Upper lobe of left lung (tissue), 6 donors: ENCODE data around the gene CHST9. TPM values are rescaled to one million over a fixed set of nuclear protein-coding genes. Genes with fewer than 3 reads are reported as not detected.

Experiments used
- ATAC-seq, 2 donors: fragments of 200-7000 bp; cut with Tn5 transposase; one replicate each; pipeline ENCODE4 v1.9.1; 2022; ENCODE audit warnings: mild to moderate bottlenecking in 2 of 2, moderate library complexity in 2 of 2; ENCODE audit not compliant: low FRiP score in 2 of 2
- DNase-seq, 2 donors: peaks; one replicate each; pipeline ENCODE4 v3.0.0-alpha.2; 2019 to 2020
- H3K27ac ChIP-seq, 4 donors: fragments of 200-600 bp; sonication (generic); one replicate each; pipeline ENCODE4 v1.5.1; 2016 to 2019
- H3K27me3 ChIP-seq, 4 donors: fragments of 200-600 bp; sonication (generic); one replicate each; pipeline ENCODE4 v1.5.1; 2017 to 2019
- H3K36me3 ChIP-seq, 4 donors: fragments of 200-600 bp; sonication (generic); one replicate each; pipeline ENCODE4 v1.5.1; 2016 to 2019
- H3K4me1 ChIP-seq, 4 donors: fragments of 200-600 bp; sonication (generic); one replicate each; pipeline ENCODE4 v1.5.1; 2018 to 2019
- H3K4me3 ChIP-seq, 4 donors: fragments of 200-600 bp; sonication (generic); one replicate each; pipeline ENCODE4 v1.5.1; 2017 to 2019; ENCODE audit warnings: mild to moderate bottlenecking in 2 of 4, moderate library complexity in 1 of 4
- H3K9me3 ChIP-seq, 4 donors: fragments of 200-600 bp; sonication (generic); one replicate each; pipeline ENCODE4 v1.5.1; 2018 to 2019
- CTCF ChIP-seq, 6 experiments: fragments of 450-650 bp in 4 of 6; fragments of 200-600 bp in 2 of 6; sonication (generic) in 2 of 6; IDR thresholded peaks; one replicate each; pipeline ENCODE4 v1.5.1; 2016 to 2019; ENCODE audit warnings: antibody characterized with exemption in 6 of 6
- EP300 ChIP-seq, 4 donors: sonication (generic); formaldehyde crosslinking; IDR thresholded peaks; one replicate each; pipeline ENCODE4 v1.5.1; 2017; ENCODE audit warnings: antibody characterized with exemption in 4 of 4, control low read depth in 2 of 4
- POLR2A ChIP-seq, 4 donors: fragments of 450-650 bp; IDR thresholded peaks; one replicate each; pipeline ENCODE4 v1.5.1; 2016 to 2017; ENCODE audit warnings: antibody characterized with exemption in 4 of 4, mild to moderate bottlenecking in 2 of 4
- POLR2AphosphoS5 ChIP-seq, 2 donors: sonication (generic); formaldehyde crosslinking; IDR thresholded peaks; one replicate each; pipeline ENCODE4 v1.5.1; 2017; ENCODE audit warnings: antibody characterized with exemption in 2 of 2
- WGBS, 2 donors: methylation state at CpG; one replicate each; pipeline ENCODE4 v1.1.5; 2017 to 2018; 5-methylcytosine and 5-hydroxymethylcytosine counted together
- total RNA-seq, 6 donors: library from RNA; depleted of rRNA in 4 of 6; stranded (reverse); fragments of >200 nt in 4 of 6; gene quantifications; one replicate each; pipeline versions ENCODE4 v1.1.0 to v1.2.1, GENCODE V29; 2016 to 2021
- donor health status: DM: no; HTN: no; CAD: no; lungs with moderate emphysema.
- donor health status: DM: no; HTN: yes; CAD: no; lungs with severe emphysema.

Gene CHST9
- total RNA-seq, 6 donors from 2014 or later, result 0.20 to 44.9 (median 2.1) TPM

GRCh38 chr18:27185897-27186296 is 789 bp upstream of the CHST9 start:
- H3K4me3 ChIP-seq, result no peak overlapping the region

GRCh38 chr18:27184115-27185024 is 738 bp downstream of the CHST9 start:
- no peaks in the 10 kb centered on the region for H3K36me3 ChIP-seq
- peaks cover 0 to 8% (median 2%) of the 10 kb centered on the region in 4 donors for H3K27me3 ChIP-seq
- H3K27ac ChIP-seq, result no peak overlapping the region
- no peaks in the 10 kb centered on the region for H3K9me3 ChIP-seq
- no peak for TF ChIP-seq CTCF (IDR thresholded peaks at IDR 0.05)
- TF ChIP-seq EP300 (IDR thresholded peaks at IDR 0.05), result no peak
- TF ChIP-seq POLR2AphosphoS5 (IDR thresholded peaks at IDR 0.05), result no peak
- no peak for TF ChIP-seq POLR2A (IDR thresholded peaks at IDR 0.05)
- H3K4me1 ChIP-seq, result peaks cover 0 to 12% (median 6%) of the 10 kb centered on the region in 4 donors
- DNase-seq (peak in 1 of 2 donors; percentile 33), ATAC-seq (peak in 1 of 2 donors; percentile 34)
- WGBS, 2 donors, result 6 to 18% methylated on average over 10 to 29 of the region's 33 CpGs
- peak overlapping the region in 3 of 4 donors; percentile 28 to 44 (median 42) for H3K4me3 ChIP-seq

More at GRCh38 chr18:27185897-27186296, 789 bp upstream of the CHST9 start:
- DNase-seq, result no peak
- no peaks in the 10 kb centered on the region for H3K36me3 ChIP-seq
- 79 to 83% methylated on average over 4 of the region's 4 CpGs for WGBS, 2 donors
- no peak for TF ChIP-seq POLR2AphosphoS5 (IDR thresholded peaks at IDR 0.05)
- TF ChIP-seq CTCF (IDR thresholded peaks at IDR 0.05), result no peak
- no peak for TF ChIP-seq POLR2A (IDR thresholded peaks at IDR 0.05)
- TF ChIP-seq EP300 (IDR thresholded peaks at IDR 0.05), result no peak
- H3K27me3 ChIP-seq, result peaks cover 0 to 8% (median 2%) of the 10 kb centered on the region in 4 donors
- no peaks in the 10 kb centered on the region for H3K9me3 ChIP-seq
- ATAC-seq, result no peak
- no peak overlapping the region for H3K27ac ChIP-seq
- peaks cover 0 to 12% (median 6%) of the 10 kb centered on the region in 4 donors for H3K4me1 ChIP-seq

- no peak for DNase-seq
- 24 to 30% methylated on average over 1 of the region's 1 CpG for WGBS, 2 donors
Measured at GRCh38 chr18:27181726-27182125, 3.4 kb downstream of the CHST9 start.

GRCh38 chr18:27178424-27178823 is 6.7 kb downstream of the CHST9 start:
- H3K4me1 ChIP-seq, result no peaks in the 10 kb centered on the region
- no peaks in the 10 kb centered on the region for H3K36me3 ChIP-seq
- H3K27me3 ChIP-seq, result no peaks in the 10 kb centered on the region
- no peak for ATAC-seq
- H3K4me3 ChIP-seq, result no peak overlapping the region
- H3K27ac ChIP-seq, result no peak overlapping the region
- H3K9me3 ChIP-seq, result no peaks in the 10 kb centered on the region
- no peak for TF ChIP-seq EP300 (IDR thresholded peaks at IDR 0.05)
- no peak for TF ChIP-seq CTCF (IDR thresholded peaks at IDR 0.05)
- TF ChIP-seq POLR2AphosphoS5 (IDR thresholded peaks at IDR 0.05), result no peak
- TF ChIP-seq POLR2A (IDR thresholded peaks at IDR 0.05), result no peak
- no peak for DNase-seq

More at GRCh38 chr18:27181726-27182125, 3.4 kb downstream of the CHST9 start:
- TF ChIP-seq EP300 (IDR thresholded peaks at IDR 0.05), result no peak
- no peak for TF ChIP-seq POLR2A (IDR thresholded peaks at IDR 0.05)
- TF ChIP-seq CTCF (IDR thresholded peaks at IDR 0.05), result no peak
- no peak for TF ChIP-seq POLR2AphosphoS5 (IDR thresholded peaks at IDR 0.05)
- Histone ChIP-seq H3K4me1 (peaks cover 0 to 12% (median 6%) of the 10 kb centered on the region in 4 donors), H3K27me3 (peaks cover 0 to 8% (median 2%) of the 10 kb centered on the region in 4 donors), H3K9me3 (no peaks in the 10 kb centered on the region), H3K36me3 (no peaks in the 10 kb centered on the region), H3K27ac (no peak overlapping the region), H3K4me3 (no peak overlapping the region)
- ATAC-seq, result no peak
